Cardiac fibroblast (primary cell): ENCODE results near the gene GGN.
A peak's percentile ranks its signal among the peaks of the same experiment; 100 is the strongest.
"Not testable (repeated sequence)": the region's sequence is repeated elsewhere in the genome, so short reads cannot be mapped to it uniquely, and the experiment has no call there.

Experiments used
- DNase-seq, 2 donors: peaks; one replicate each; pipeline versions ENCODE4 v3.0.0 to v3.0.0-alpha.2; 2010; ENCODE audit warnings: low read depth in 2 of 2
- H3K4me3 ChIP-seq, 2 donors: replicated peaks in 1 of 2; 1 replicate in 1 of 2; 2 replicates in 1 of 2; pipeline ENCODE4 v1.5.1; 2011; ENCODE audit warnings: low read depth in 2 of 2, low read length in 2 of 2, mild to moderate bottlenecking in 2 of 2, moderate library complexity in 1 of 2
- CTCF ChIP-seq: IDR thresholded peaks from one replicate; pipeline ENCODE4 v1.5.1; 2011; ENCODE audit warnings: low read depth, mild to moderate bottlenecking, low read length, inconsistent platforms

Gene GGN

GRCh38 chr19:38411041-38411712, 23.3 kb upstream of the GGN start:
- TF ChIP-seq CTCF, result no peak
- no peak overlapping the region for H3K4me3 ChIP-seq
- no peak for DNase-seq

- DNase-seq, H3K4me3 ChIP-seq: not testable (repeated sequence)
These were observed 22.6 kb upstream of the GGN start for GRCh38 chr19:38410407-38410806.

- H3K4me3 ChIP-seq, result no peak overlapping the region
- DNase-seq, result peak; percentile 71 to 73
- TF ChIP-seq CTCF, result no peak
These were observed 21.8 kb upstream of the GGN start for GRCh38 chr19:38409631-38410133.

- no peak for TF ChIP-seq CTCF
- DNase-seq, result no peak
- H3K4me3 ChIP-seq, result no peak overlapping the region
These were observed 17.4 kb upstream of the GGN start for GRCh38 chr19:38405276-38405675.

- TF ChIP-seq CTCF, result no peak
- H3K4me3 ChIP-seq, result no peak overlapping the region
- no peak for DNase-seq
These were observed 17.0 kb upstream of the GGN start for GRCh38 chr19:38404858-38405257.

- peak; percentile 96 to 98 for DNase-seq
- peak; percentile 64 for TF ChIP-seq CTCF
- H3K4me3 ChIP-seq, result peak within 1 kb of the TSS; percentile 88 to 95
These were observed 15.3 kb upstream of the GGN start, which contains the start of gene FAM98C for GRCh38 chr19:38402967-38403674. Gene FAM98C, plus strand, starts transcription at chr19:38403093. Its CDS starts 61 bp downstream, at chr19:38403154.

- DNase-seq, result no peak
- H3K4me3 ChIP-seq, result peak overlapping the region; percentile 35 to 43
- no peak for TF ChIP-seq CTCF
These were observed 14.8 kb upstream of the GGN start for GRCh38 chr19:38402623-38402966.
